ENCODE data around the gene POMC.
"Not testable (repeated sequence)": the region's sequence is repeated elsewhere in the genome, so short reads cannot be mapped to it uniquely, and the experiment has no call there.

POMC gene

GRCh38 chr2:25145803-25146202 is 22.6 kb downstream of the POMC start:
- H3F3A ChIP-seq (ENCODE audit: insufficient read depth, low read length), result no peaks in the 10 kb centered on the region
- no peaks in the 10 kb centered on the region for H3K4me1 ChIP-seq (ENCODE audit: insufficient read depth, low read length, severe bottlenecking)
- no peak overlapping the region for H3K4me2 ChIP-seq (ENCODE audit: low read length)
- no peaks in the 10 kb centered on the region for H3K79me2 ChIP-seq (ENCODE audit: insufficient read depth, low read length)
- H3K9me2 ChIP-seq (ENCODE audit: low read depth, low read length), result no peaks in the 10 kb centered on the region
- no peaks in the 10 kb centered on the region for H4K20me1 ChIP-seq (ENCODE audit: insufficient read depth, low read length)
- no peak overlapping the region for H2AFZ ChIP-seq (ENCODE audit: low read length)
- no peak overlapping the region for H3K9ac ChIP-seq (ENCODE audit: low read length)
- H3K27me3 ChIP-seq (ENCODE audit: insufficient read depth, low read length), result 0 out of 2 replicates have a peak, but pooled peaks cover 8% of the 10 kb centered on the region
- no peaks in the 10 kb centered on the region for H3K9me3 ChIP-seq (ENCODE audit: low read length)
- H3K27ac ChIP-seq (ENCODE audit: low read depth, low read length, poor library complexity, severe bottlenecking), result no peak overlapping the region
- no peak overlapping the region for H3K4me3 ChIP-seq (ENCODE audit: low read depth, low read length, poor library complexity, severe bottlenecking)
- H3K36me3 ChIP-seq (ENCODE audit: insufficient read depth, low read length), result no peaks in the 10 kb centered on the region
- no peak for TF ChIP-seq EZH2 (IDR thresholded peaks at IDR 0.05; ENCODE audit: borderline replicate concordance, low read length)
- TF ChIP-seq, protein P1, sequence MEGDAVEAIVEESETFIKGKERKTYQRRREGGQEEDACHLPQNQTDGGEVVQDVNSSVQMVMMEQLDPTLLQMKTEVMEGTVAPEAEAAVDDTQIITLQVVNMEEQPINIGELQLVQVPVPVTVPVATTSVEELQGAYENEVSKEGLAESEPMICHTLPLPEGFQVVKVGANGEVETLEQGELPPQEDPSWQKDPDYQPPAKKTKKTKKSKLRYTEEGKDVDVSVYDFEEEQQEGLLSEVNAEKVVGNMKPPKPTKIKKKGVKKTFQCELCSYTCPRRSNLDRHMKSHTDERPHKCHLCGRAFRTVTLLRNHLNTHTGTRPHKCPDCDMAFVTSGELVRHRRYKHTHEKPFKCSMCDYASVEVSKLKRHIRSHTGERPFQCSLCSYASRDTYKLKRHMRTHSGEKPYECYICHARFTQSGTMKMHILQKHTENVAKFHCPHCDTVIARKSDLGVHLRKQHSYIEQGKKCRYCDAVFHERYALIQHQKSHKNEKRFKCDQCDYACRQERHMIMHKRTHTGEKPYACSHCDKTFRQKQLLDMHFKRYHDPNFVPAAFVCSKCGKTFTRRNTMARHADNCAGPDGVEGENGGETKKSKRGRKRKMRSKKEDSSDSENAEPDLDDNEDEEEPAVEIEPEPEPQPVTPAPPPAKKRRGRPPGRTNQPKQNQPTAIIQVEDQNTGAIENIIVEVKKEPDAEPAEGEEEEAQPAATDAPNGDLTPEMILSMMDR (IDR thresholded peaks at IDR 0.05; ENCODE audit: low read length), result no peak

DNA sequence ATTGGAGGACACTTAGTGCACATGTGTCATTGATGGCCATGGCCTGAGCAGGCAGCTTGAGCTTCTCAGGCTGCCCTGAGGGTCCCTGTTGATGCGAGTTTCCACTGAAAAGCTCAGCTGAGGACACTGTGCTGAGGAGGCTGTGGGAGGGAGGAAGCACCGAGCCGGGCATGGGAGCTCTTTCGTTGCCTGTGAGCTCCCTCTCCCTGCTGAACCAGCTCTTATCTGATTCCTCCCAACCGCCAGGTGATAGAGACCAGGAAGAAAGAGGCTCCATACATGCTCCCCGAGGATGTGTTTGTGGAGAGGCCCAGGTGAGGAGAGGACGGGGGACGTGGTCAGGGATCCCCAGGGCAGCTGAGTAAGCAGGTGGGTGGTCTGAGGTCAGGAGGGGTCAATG is 27.3 kb downstream of the POMC start:
- Histone ChIP-seq H3K27me3 (ENCODE audit: insufficient read depth, low read length) (no peaks in the 10 kb centered on the region), H3F3A (ENCODE audit: insufficient read depth, low read length) (no peaks in the 10 kb centered on the region), H3K27ac (ENCODE audit: low read depth, low read length, poor library complexity, severe bottlenecking) (no peak overlapping the region), H3K4me3 (ENCODE audit: low read depth, low read length, poor library complexity, severe bottlenecking) (no peak overlapping the region), H2AFZ (ENCODE audit: low read length) (no peak overlapping the region), H3K9ac (ENCODE audit: low read length) (no peak overlapping the region), H3K36me3 (ENCODE audit: insufficient read depth, low read length) (no peaks in the 10 kb centered on the region), H3K4me1 (ENCODE audit: insufficient read depth, low read length, severe bottlenecking) (no peaks in the 10 kb centered on the region), H4K20me1 (ENCODE audit: insufficient read depth, low read length) (no peaks in the 10 kb centered on the region), H3K9me2 (ENCODE audit: low read depth, low read length) (no peaks in the 10 kb centered on the region), H3K9me3 (ENCODE audit: low read length) (no peaks in the 10 kb centered on the region), H3K79me2 (ENCODE audit: insufficient read depth, low read length) (no peaks in the 10 kb centered on the region), H3K4me2 (ENCODE audit: low read length) (no peak overlapping the region)
- TF ChIP-seq, protein P1 (IDR thresholded peaks at IDR 0.05; ENCODE audit: low read length), result no peak
- TF ChIP-seq EZH2 (IDR thresholded peaks at IDR 0.05; ENCODE audit: borderline replicate concordance, low read length), result no peak

GRCh38 chr2:25140535-25140934 is 27.8 kb downstream of the POMC start:
- H3K36me3 ChIP-seq (ENCODE audit: insufficient read depth, low read length); H3K9me2 ChIP-seq (ENCODE audit: low read depth, low read length); H3K27ac ChIP-seq (ENCODE audit: low read depth, low read length, poor library complexity, severe bottlenecking); H3K79me2 ChIP-seq (ENCODE audit: insufficient read depth, low read length); H4K20me1 ChIP-seq (ENCODE audit: insufficient read depth, low read length); H3K9ac ChIP-seq (ENCODE audit: low read length); H2AFZ ChIP-seq (ENCODE audit: low read length); H3K27me3 ChIP-seq (ENCODE audit: insufficient read depth, low read length); H3K9me3 ChIP-seq (ENCODE audit: low read length); H3K4me2 ChIP-seq (ENCODE audit: low read length); H3F3A ChIP-seq (ENCODE audit: insufficient read depth, low read length); H3K4me3 ChIP-seq (ENCODE audit: low read depth, low read length, poor library complexity, severe bottlenecking); H3K4me1 ChIP-seq (ENCODE audit: insufficient read depth, low read length, severe bottlenecking): not testable (repeated sequence)

DNA sequence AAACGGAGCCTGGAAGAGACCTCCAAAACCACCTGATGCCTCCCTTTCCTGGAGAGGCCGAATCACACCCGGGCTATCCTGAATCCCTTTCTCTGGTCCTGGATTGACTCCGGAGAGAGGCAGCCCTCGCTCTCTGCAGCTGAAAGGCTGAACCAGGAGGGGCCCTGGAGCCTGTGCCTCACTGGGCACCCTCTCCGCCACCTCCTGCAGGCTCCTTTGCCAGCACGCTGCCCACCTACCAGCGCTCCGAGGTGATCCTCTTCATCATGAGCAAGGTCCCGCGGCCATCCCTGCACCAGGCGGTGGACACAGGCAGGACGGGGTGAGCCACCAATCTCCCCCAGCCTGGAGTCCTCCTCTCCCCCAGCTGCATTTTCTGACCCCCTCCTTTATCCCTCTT is 35.7 kb downstream of the POMC start:
- no peak overlapping the region for H3K27ac ChIP-seq (ENCODE audit: low read depth, low read length, poor library complexity, severe bottlenecking)
- no peak overlapping the region for H3K9ac ChIP-seq (ENCODE audit: low read length)
- TF ChIP-seq, protein P1 (IDR thresholded peaks at IDR 0.05; ENCODE audit: low read length), result no peak
- no peak for TF ChIP-seq EZH2 (IDR thresholded peaks at IDR 0.05; ENCODE audit: borderline replicate concordance, low read length)
- no peaks in the 10 kb centered on the region for H3F3A ChIP-seq (ENCODE audit: insufficient read depth, low read length)
- peaks cover 18% of the 10 kb centered on the region for H3K27me3 ChIP-seq (ENCODE audit: insufficient read depth, low read length)
- H3K4me2 ChIP-seq (ENCODE audit: low read length), result no peak overlapping the region
- H4K20me1 ChIP-seq (ENCODE audit: insufficient read depth, low read length), result no peaks in the 10 kb centered on the region
- H2AFZ ChIP-seq (ENCODE audit: low read length), result no peak overlapping the region
- H3K4me1 ChIP-seq (ENCODE audit: insufficient read depth, low read length, severe bottlenecking), result peaks cover 3% of the 10 kb centered on the region
- H3K4me3 ChIP-seq (ENCODE audit: low read depth, low read length, poor library complexity, severe bottlenecking), result no peak overlapping the region
- no peaks in the 10 kb centered on the region for H3K36me3 ChIP-seq (ENCODE audit: insufficient read depth, low read length)
- no peaks in the 10 kb centered on the region for H3K9me3 ChIP-seq (ENCODE audit: low read length)
- no peaks in the 10 kb centered on the region for H3K9me2 ChIP-seq (ENCODE audit: low read depth, low read length)
- no peaks in the 10 kb centered on the region for H3K79me2 ChIP-seq (ENCODE audit: insufficient read depth, low read length)

Measured in OCI-LY1 (cell line).